T-helper 2 cell treated with Interferon-gamma antibody and Interleukin-4, amounts not matched to agents 100 ng/mL and 5 ng/mL, for 36 hours (primary cell): Measurements from ENCODE around the gene FAM181A. TPM values are rescaled to one million over a fixed set of nuclear protein-coding genes. Genes with fewer than 3 reads are reported as not detected.

Experiments
- intact Hi-C: fragments of 100-400 bp; cut with micrococcal nuclease; formaldehyde crosslinking; loops from one replicate; pipeline ENCODE4 v1.15.1; 2023
- total RNA-seq: library from RNA; stranded (reverse); gene quantifications from 2 replicates; pipeline ENCODE4 v1.2.3, GENCODE V29; 2022

The FAM181A gene
- total RNA-seq, 1 donor from 2014 or later: not detected

GRCh38 chr14:93928184-93929047 lies 1.3 kb downstream of the FAM181A start:
- intact Hi-C loops: no loop called here

- intact Hi-C loops: no loop called here
Measured at GRCh38 chr14:93929048-93929535, 1.9 kb downstream of the FAM181A start.

GRCh38 chr14:93929657-93930056 lies 2.5 kb downstream of the FAM181A start:
- intact Hi-C loops: no loop called here

- intact Hi-C loops: no loop called here
Measured at GRCh38 chr14:93930296-93930988, 3.3 kb downstream of the FAM181A start.

- intact Hi-C loops: no loop called here
Measured at GRCh38 chr14:93930989-93931307, 3.8 kb downstream of the FAM181A start.

- intact Hi-C loops: no loop called here
Measured at GRCh38 chr14:93932642-93933041, 5.5 kb downstream of the FAM181A start.

GRCh38 chr14:93935213-93935612 lies 8.1 kb downstream of the FAM181A start:
- intact Hi-C loops: no loop called here

GRCh38 chr14:93936245-93936644 lies 9.1 kb downstream of the FAM181A start:
- intact Hi-C loops: no loop called here

GRCh38 chr14:93936926-93937325 lies 9.8 kb downstream of the FAM181A start:
- intact Hi-C loops: no loop called here

- intact Hi-C loops: no loop called here
Measured at GRCh38 chr14:93937519-93937918, 10.4 kb downstream of the FAM181A start.

GRCh38 chr14:93938751-93939303 lies 11.7 kb downstream of the FAM181A start:
- intact Hi-C loops: loop anchor here (1.0 to 2.0 kb wide), 5 partner anchors 20 to 242 kb away; partner anchors contain the start of gene IFI27L2

GRCh38 chr14:93939304-93940229 lies 12.4 kb downstream of the FAM181A start:
- intact Hi-C loops: loop anchor here (1.0 to 2.0 kb wide), 6 partner anchors 19 to 241 kb away; partner anchors contain the start of gene IFI27L2

- intact Hi-C loops: loop anchor here (1.0 kb wide), 1 partner anchor 196 kb away; no protein-coding TSS in a partner anchor
Measured at GRCh38 chr14:93940437-93940836, 13.3 kb downstream of the FAM181A start.

GRCh38 chr14:93941293-93941910 lies 14.3 kb downstream of the FAM181A start:
- intact Hi-C loops: no loop called here

GRCh38 chr14:93943052-93943451 lies 15.9 kb downstream of the FAM181A start:
- intact Hi-C loops: no loop called here

GRCh38 chr14:93943930-93944329 lies 16.8 kb downstream of the FAM181A start:
- intact Hi-C loops: no loop called here

- intact Hi-C loops: no loop called here
Measured at GRCh38 chr14:93944348-93945069, 17.4 kb downstream of the FAM181A start.

- intact Hi-C loops: no loop called here
Measured at GRCh38 chr14:93945070-93945399, 17.9 kb downstream of the FAM181A start.

- intact Hi-C loops: no loop called here
Measured at GRCh38 chr14:93946104-93946503, 19.0 kb downstream of the FAM181A start.

- intact Hi-C loops: no loop called here
Measured at GRCh38 chr14:93946541-93947090, 19.5 kb downstream of the FAM181A start.
